Colonic mucosa (tissue), 4 donors: ENCODE data around the gene BTRC. TPM values are rescaled to one million over a fixed set of nuclear protein-coding genes. Genes with fewer than 3 reads are reported as not detected.
"Not testable (repeated sequence)": the region's sequence is repeated elsewhere in the genome, so short reads cannot be mapped to it uniquely, and the experiment has no call there.

Experiments used
- DNase-seq: peaks from one replicate; pipeline ENCODE4 v3.0.0-alpha.2; 2020
- H3K27ac ChIP-seq: fragments of 200-600 bp; one replicate; pipeline ENCODE4 v1.8.0; 2021
- H3K27me3 ChIP-seq: fragments of 200-600 bp; one replicate; pipeline ENCODE4 v1.8.0; 2021
- H3K36me3 ChIP-seq: fragments of 200-600 bp; one replicate; pipeline ENCODE4 v1.8.0; 2021
- H3K4me1 ChIP-seq: fragments of 200-600 bp; one replicate; pipeline ENCODE4 v1.8.0; 2021; ENCODE audit warnings: mild to moderate bottlenecking
- H3K4me3 ChIP-seq: fragments of 200-600 bp; one replicate; pipeline ENCODE4 v1.8.0; 2021
- H3K9ac ChIP-seq, 2 donors: one replicate each; pipeline ENCODE4 v1.7.0; 2013; ENCODE audit warnings: control low read depth in 2 of 2, low read depth in 2 of 2, low read length in 2 of 2
- H3K9me3 ChIP-seq: fragments of 200-600 bp; one replicate; pipeline ENCODE4 v1.8.0; 2021
- CTCF ChIP-seq: fragments of 200-600 bp; IDR thresholded peaks from one replicate; pipeline ENCODE4 v1.8.0; 2022; ENCODE audit warnings: antibody characterized with exemption, mild to moderate bottlenecking
- intact Hi-C: fragments of 100-400 bp; cut with DNase I; formaldehyde crosslinking; loops from one replicate; pipeline ENCODE4 v1.14.1; 2022
- total RNA-seq, 2 donors: library from RNA; stranded (reverse); fragmentation: NEBNext Ultra II Directional in 1 of 2; extraction: Animal tissue kit (Norgen Biotek cat#: 25700) in 1 of 2; gene quantifications; one replicate each; pipeline ENCODE4 v1.2.1, GENCODE V29; 2021
- donor health status: healthy.
- donor health status: DM: no; HTN: no; CAD: no.
- donor health status: DM: no; HTN: no; CAD: no.

Gene BTRC
- total RNA-seq, 2 donors from 2014 or later = 9.9 to 10.5 TPM

DNA sequence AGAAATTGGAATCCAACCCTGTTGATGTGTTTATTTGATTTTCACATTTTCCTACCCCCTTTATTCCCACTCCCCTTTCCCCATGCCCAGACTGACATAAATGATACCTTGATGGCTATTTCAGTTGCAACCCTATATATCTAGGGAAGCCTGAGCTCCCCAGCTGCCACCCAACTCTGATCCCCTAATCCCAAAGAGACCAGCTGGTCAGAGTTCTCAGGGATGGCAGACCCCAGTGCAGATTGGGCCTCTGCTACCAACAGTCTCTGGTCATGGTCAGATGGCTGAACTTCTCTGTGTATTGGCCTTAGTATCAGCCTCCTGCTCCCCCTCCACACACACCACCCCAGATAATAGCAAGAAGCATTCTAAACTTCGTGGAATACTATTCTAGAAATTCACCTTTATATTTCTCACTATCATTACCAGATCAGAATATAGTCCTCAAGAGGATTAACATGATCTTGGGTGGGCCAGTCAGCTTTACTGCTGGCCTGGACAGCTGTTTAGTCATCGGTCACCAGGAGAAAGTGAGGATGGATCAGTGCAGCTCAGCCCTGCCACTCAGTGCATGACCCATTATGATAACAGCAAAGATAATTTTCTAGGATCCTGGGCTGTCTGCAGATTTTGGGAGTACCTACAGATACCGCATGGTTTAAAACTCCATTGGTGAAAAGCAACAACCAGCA is 24.5 kb upstream of the BTRC start:
- Histone ChIP-seq H3K4me1 (no peaks in the 10 kb centered on the region), H3K27ac (no peak overlapping the region), H3K9ac (no peak overlapping the region), H3K9me3 (no peaks in the 10 kb centered on the region), H3K36me3 (no peaks in the 10 kb centered on the region), H3K4me3 (no peak overlapping the region), H3K27me3 (no peaks in the 10 kb centered on the region)
- intact Hi-C loops = no loop called here
- no peak for TF ChIP-seq CTCF
- DNase-seq = no peak

DNA sequence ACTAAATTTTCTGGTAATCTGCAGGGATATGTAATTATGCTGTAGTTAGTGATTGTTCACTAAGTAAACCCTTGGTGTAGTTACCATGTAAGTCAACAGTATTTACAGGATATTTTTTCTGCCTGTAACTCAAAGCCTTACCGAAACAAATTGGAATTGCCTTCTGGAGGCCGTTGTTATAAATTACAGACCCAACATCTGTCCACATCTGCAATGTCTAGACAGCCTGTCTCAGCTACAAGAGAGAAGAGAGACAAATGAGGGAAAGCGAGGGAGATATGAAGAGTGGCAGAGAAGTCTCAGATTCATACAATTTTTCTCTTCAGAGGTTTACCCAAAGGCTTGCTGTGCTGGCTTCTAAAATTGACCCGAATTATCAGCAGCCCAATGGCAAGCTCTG is 23.7 kb upstream of the BTRC start:
- no peak overlapping the region for H3K4me3 ChIP-seq
- H3K9ac ChIP-seq = no peak overlapping the region
- no peaks in the 10 kb centered on the region for H3K36me3 ChIP-seq
- no peak for TF ChIP-seq CTCF
- no peak for DNase-seq
- no peaks in the 10 kb centered on the region for H3K4me1 ChIP-seq
- H3K27ac ChIP-seq = no peak overlapping the region
- H3K9me3 ChIP-seq = no peaks in the 10 kb centered on the region
- intact Hi-C loops = no loop called here
- no peaks in the 10 kb centered on the region for H3K27me3 ChIP-seq

DNA sequence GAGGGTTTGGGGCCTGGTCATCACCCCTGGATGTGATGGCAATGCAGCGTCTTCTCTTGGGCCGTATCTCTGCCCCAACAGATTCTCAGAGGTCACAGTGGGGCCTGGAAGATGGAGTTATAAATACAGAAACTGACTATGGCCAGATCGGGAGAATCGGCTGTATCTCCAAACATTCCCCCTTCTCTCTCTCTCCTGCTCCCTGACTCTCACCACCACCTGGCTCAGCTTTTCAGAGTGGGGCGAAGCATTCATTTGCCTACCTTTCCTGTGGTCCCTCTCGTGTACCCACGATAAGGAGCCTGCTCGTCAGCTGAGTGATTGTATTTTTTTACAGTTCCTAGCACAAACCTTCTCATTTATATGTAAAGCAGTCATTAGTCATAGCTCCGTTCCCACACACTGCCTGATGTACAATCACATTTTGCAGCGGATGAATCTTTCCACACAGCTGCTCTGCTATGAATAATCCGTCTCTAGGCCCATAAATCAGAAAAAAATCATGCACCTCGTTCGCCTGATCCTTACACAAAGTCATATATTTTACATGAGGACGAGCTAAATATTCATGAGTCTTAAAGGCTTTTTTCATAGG is 23.2 kb upstream of the BTRC start:
- H3K36me3 ChIP-seq = no peaks in the 10 kb centered on the region
- no peak for DNase-seq
- H3K27ac ChIP-seq = no peak overlapping the region
- H3K9ac ChIP-seq = no peak overlapping the region
- H3K9me3 ChIP-seq = no peaks in the 10 kb centered on the region
- no peaks in the 10 kb centered on the region for H3K4me1 ChIP-seq
- no peaks in the 10 kb centered on the region for H3K27me3 ChIP-seq
- no peak overlapping the region for H3K4me3 ChIP-seq
- no peak for TF ChIP-seq CTCF
- intact Hi-C loops = no loop called here

DNA sequence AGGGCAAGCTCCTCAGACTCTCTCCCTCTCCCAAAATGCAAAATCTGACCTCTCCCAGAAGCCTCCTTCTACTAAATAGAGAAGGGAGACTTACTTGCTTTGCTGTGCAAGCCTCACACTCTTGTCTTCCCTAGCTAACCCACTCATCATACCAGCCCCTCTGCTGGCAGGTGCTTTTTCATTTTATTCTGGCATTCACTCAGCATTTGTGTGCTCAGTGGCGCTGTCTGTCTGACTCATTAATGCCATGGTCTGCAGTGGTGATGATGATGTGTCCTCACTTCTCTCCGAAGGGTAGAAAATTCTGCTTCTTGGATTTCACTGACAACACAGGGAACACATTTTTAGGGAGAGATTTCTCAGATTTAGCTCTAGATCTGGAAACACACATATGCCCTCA is 22.0 kb upstream of the BTRC start:
- H3K9me3 ChIP-seq = no peaks in the 10 kb centered on the region
- intact Hi-C loops = no loop called here
- no peak overlapping the region for H3K4me3 ChIP-seq
- H3K27ac ChIP-seq = no peak overlapping the region
- no peak for TF ChIP-seq CTCF
- H3K27me3 ChIP-seq = no peaks in the 10 kb centered on the region
- H3K4me1 ChIP-seq = no peaks in the 10 kb centered on the region
- no peaks in the 10 kb centered on the region for H3K36me3 ChIP-seq
- no peak for DNase-seq
- H3K9ac ChIP-seq = no peak overlapping the region

- H3K4me3 ChIP-seq, H3K4me1 ChIP-seq, H3K27me3 ChIP-seq, H3K27ac ChIP-seq, H3K9ac ChIP-seq, H3K9me3 ChIP-seq, intact Hi-C loops, DNase-seq, H3K36me3 ChIP-seq: not testable (repeated sequence)
These were observed 19.7 kb upstream of the BTRC start for GRCh38 chr10:101334259-101334658.

DNA sequence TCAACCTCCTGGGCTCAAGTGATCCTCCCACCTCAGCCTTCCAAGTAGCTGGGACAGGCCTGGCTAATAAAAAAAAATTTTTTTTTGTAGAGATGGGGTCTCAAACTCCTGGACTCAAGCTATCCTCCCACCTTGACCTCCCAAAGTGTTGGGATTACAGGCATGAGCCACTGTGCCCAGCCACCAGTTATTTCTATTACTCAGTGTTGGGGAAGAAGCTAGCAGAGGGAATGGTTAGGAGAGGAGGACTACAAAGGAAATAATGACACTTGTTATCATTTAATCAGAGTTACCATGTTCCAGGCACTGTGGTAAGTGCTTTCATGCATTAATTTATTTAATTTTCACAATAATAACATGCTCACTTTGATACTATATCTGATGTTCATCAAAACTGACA is 17.6 kb upstream of the BTRC start:
- Histone ChIP-seq H3K36me3 (no peaks in the 10 kb centered on the region), H3K27ac (no peak overlapping the region), H3K9ac (no peak overlapping the region), H3K4me1 (no peaks in the 10 kb centered on the region), H3K4me3 (no peak overlapping the region), H3K9me3 (no peaks in the 10 kb centered on the region), H3K27me3 (no peaks in the 10 kb centered on the region)
- no peak for TF ChIP-seq CTCF
- intact Hi-C loops = no loop called here
- no peak for DNase-seq
